ENCODE data around the gene LMX1B. TPM values are rescaled to one million over a fixed set of nuclear protein-coding genes. Genes with fewer than 3 reads are reported as not detected.

LMX1B gene
- total RNA-seq, 1 donor from 2014 or later: not detected

- no peak for DNase-seq (ENCODE audit: low spot score)
These were observed 44.6 kb downstream of the LMX1B start for GRCh38 chr9:126658201-126658825.

- DNase-seq (ENCODE audit: low spot score): no peak
These were observed 45.3 kb downstream of the LMX1B start for GRCh38 chr9:126658956-126659555.

- DNase-seq (ENCODE audit: low spot score): no peak
These were observed 47.4 kb downstream of the LMX1B start for GRCh38 chr9:126661122-126661520.

- peak; percentile 35 for DNase-seq (ENCODE audit: low spot score)
These were observed 48.0 kb downstream of the LMX1B start for GRCh38 chr9:126661521-126662251.

GRCh38 chr9:126663661-126664072 lies 49.9 kb downstream of the LMX1B start:
- DNase-seq (ENCODE audit: low spot score): no peak

GRCh38 chr9:126664900-126665643 lies 51.3 kb downstream of the LMX1B start:
- no peak for DNase-seq (ENCODE audit: low spot score)

GRCh38 chr9:126665644-126666035 lies 51.9 kb downstream of the LMX1B start:
- DNase-seq (ENCODE audit: low spot score): no peak

GRCh38 chr9:126666155-126666803 lies 52.6 kb downstream of the LMX1B start:
- DNase-seq (ENCODE audit: low spot score): no peak

- DNase-seq (ENCODE audit: low spot score): peak; percentile 47
These were observed 53.7 kb downstream of the LMX1B start for GRCh38 chr9:126667190-126668055.

- DNase-seq (ENCODE audit: low spot score): no peak
These were observed 54.3 kb downstream of the LMX1B start for GRCh38 chr9:126668058-126668457.

- DNase-seq (ENCODE audit: low spot score): peak; percentile 34
These were observed 55.4 kb downstream of the LMX1B start for GRCh38 chr9:126669108-126669507.

GRCh38 chr9:126670270-126670669 lies 56.5 kb downstream of the LMX1B start:
- DNase-seq (ENCODE audit: low spot score): no peak

- DNase-seq (ENCODE audit: low spot score): peak; percentile 89
These were observed 57.7 kb downstream of the LMX1B start for GRCh38 chr9:126671381-126671831.

GRCh38 chr9:126671983-126672382 lies 58.3 kb downstream of the LMX1B start:
- no peak for DNase-seq (ENCODE audit: low spot score)

GRCh38 chr9:126672634-126673284 lies 59.0 kb downstream of the LMX1B start:
- DNase-seq (ENCODE audit: low spot score): no peak

GRCh38 chr9:126673689-126674364 lies 60.1 kb downstream of the LMX1B start:
- no peak for DNase-seq (ENCODE audit: low spot score)

GRCh38 chr9:126674365-126675146 lies 60.8 kb downstream of the LMX1B start:
- no peak for DNase-seq (ENCODE audit: low spot score)

GRCh38 chr9:126675147-126675467 lies 61.4 kb downstream of the LMX1B start:
- no peak for DNase-seq (ENCODE audit: low spot score)

All from umbilical cord (tissue), 2 donors.